A549 (cell line): ENCODE measurements around the gene CDH4. TPM values are rescaled to one million over a fixed set of nuclear protein-coding genes. Genes with fewer than 3 reads are reported as not detected.
A peak's percentile ranks its signal among the peaks of the same experiment; 100 is the strongest.

Experiments
- ATAC-seq, 2 experiments: fragments of 200-7000 bp in 1 of 2; fragments of >200 bp in 1 of 2; cut with Nextera tagmentation in 1 of 2; cut with Tn5 transposase in 1 of 2; 3 replicates each; pipeline versions ENCODE4 v1.8.0 to v1.9.1; 2018 to 2020; ENCODE audit warnings: mild to moderate bottlenecking in 1 of 2, moderate library complexity in 1 of 2
- CTCF ChIA-PET: fragments of 300-600 bp; sonication (Branson Sonifier 250); formaldehyde crosslinking; extraction: SDS; loops from one replicate; lab custom pipeline; 2021; ENCODE audit warnings: antibody characterized with exemption, inconsistent platforms; lab: Yijun Ruan, JAX
- POLR2A ChIA-PET: fragments of 350-600 bp; formaldehyde crosslinking; extraction: SDS; loops from one replicate; lab custom pipeline; 2021; ENCODE audit warnings: antibody characterized with exemption, inconsistent platforms; lab: Yijun Ruan, JAX
- DNase-seq, 2 experiments: peaks; one replicate each; pipeline versions ENCODE4 v3.0.0 to v3.0.0-alpha.2; 2011 to 2016; ENCODE audit warnings: low read depth in 1 of 2, low spot score in 1 of 2
- FAIRE-seq: peaks from 2 replicates; lab custom pipeline; 2011; peaks lifted over from hg19 to GRCh38; lab: Jason Lieb, UNC
- H3K27ac ChIP-seq, 2 experiments: fragments of >200 bp; sonication (Bioruptor Twin); formaldehyde crosslinking; 3 replicates each; pipeline ENCODE4 v1.5.1; 2016 to 2017
- H3K4me1 ChIP-seq: fragments of >200 bp; sonication (Bioruptor Twin); formaldehyde crosslinking; 3 replicates; pipeline ENCODE4 v1.6.1; 2016
- H3K4me2 ChIP-seq: fragments of >200 bp; sonication (Bioruptor Twin); formaldehyde crosslinking; 3 replicates; pipeline ENCODE4 v1.6.1; 2016
- H3K4me3 ChIP-seq: fragments of >200 bp; sonication (Bioruptor Twin); formaldehyde crosslinking; 3 replicates; pipeline ENCODE4 v1.5.1; 2016
- H3K9me3 ChIP-seq: fragments of >200 bp; sonication (Bioruptor Twin); formaldehyde crosslinking; 3 replicates; pipeline ENCODE4 v1.6.1; 2016
- BHLHE40 ChIP-seq: IDR thresholded peaks from 2 replicates; pipeline ENCODE4 v1.6.1; 2012; ENCODE audit warnings: low read depth, low read length, inconsistent platforms
- CBX8 ChIP-seq: fragments of 200-600 bp; sonication (generic); IDR thresholded peaks from 2 replicates; pipeline ENCODE4 v1.6.1; 2016
- CHD2 ChIP-seq: fragments of 150-350 bp; IDR thresholded peaks from 2 replicates; pipeline ENCODE4 v1.6.1; 2014; ENCODE audit warnings: low read length; ENCODE audit not compliant: partially characterized antibody
- ESRRA ChIP-seq: fragments of 150-350 bp; IDR thresholded peaks from 2 replicates; pipeline ENCODE4 v1.6.1; 2014; ENCODE audit warnings: mild to moderate bottlenecking, low read length, borderline replicate concordance
- FOSB ChIP-seq: fragments of 250-450 bp; sonication (Bioruptor Pico); IDR thresholded peaks from 2 replicates; pipeline ENCODE4 v1.5.0; 2020; ENCODE audit warnings: mild to moderate bottlenecking, moderate library complexity
- HEYL ChIP-seq: fragments of 250-450 bp; sonication (Bioruptor Pico); IDR thresholded peaks from 2 replicates; pipeline ENCODE4 v1.8.0; 2021; ENCODE audit warnings: mild to moderate bottlenecking, moderate library complexity
- HMGXB4 ChIP-seq: fragments of 250-450 bp; sonication (Bioruptor Pico); IDR thresholded peaks from 2 replicates; pipeline ENCODE4 v1.5.0; 2021; ENCODE audit warnings: mild to moderate bottlenecking, moderate library complexity, borderline replicate concordance
- HOXB13 ChIP-seq: fragments of 250-450 bp; sonication (Bioruptor Pico); IDR thresholded peaks from 2 replicates; pipeline ENCODE4 v1.5.0; 2020; ENCODE audit warnings: low read depth, mild to moderate bottlenecking, moderate library complexity
- HOXB5 ChIP-seq: fragments of 250-450 bp; sonication (Bioruptor Pico); IDR thresholded peaks from 2 replicates; pipeline ENCODE4 v1.5.0; 2020; ENCODE audit warnings: mild to moderate bottlenecking, moderate library complexity
- JUN ChIP-seq, 2 experiments: fragments of >200 bp; sonication (Bioruptor Twin); formaldehyde crosslinking; IDR thresholded peaks; 2 replicates in 1 of 2; 3 replicates in 1 of 2; pipeline ENCODE4 v1.6.1; 2016 to 2017
- KDM1A ChIP-seq: fragments of 200-600 bp; sonication (generic); IDR thresholded peaks from 2 replicates; pipeline ENCODE4 v1.6.1; 2016; ENCODE audit warnings: low read depth, mild to moderate bottlenecking
- KDM5A ChIP-seq: fragments of 200-600 bp; sonication (generic); IDR thresholded peaks from 2 replicates; pipeline ENCODE4 v1.6.1; 2016; ENCODE audit warnings: antibody characterized with exemption, mild to moderate bottlenecking
- MYC ChIP-seq: IDR thresholded peaks from 2 replicates; pipeline ENCODE4 v1.6.1; 2012; ENCODE audit warnings: mild to moderate bottlenecking, inconsistent platforms, low read length, improper control_type of control experiment, borderline replicate concordance
- RAD21 ChIP-seq, 2 experiments: fragments of >200 bp in 1 of 2; sonication (Bioruptor Twin) in 1 of 2; formaldehyde crosslinking in 1 of 2; IDR thresholded peaks in 1 of 2; conservative IDR thresholded peaks in 1 of 2; 2 replicates in 1 of 2; 3 replicates in 1 of 2; pipeline ENCODE4 v1.6.1; 2012 to 2018; ENCODE audit warnings: inconsistent platforms in 1 of 2
- RNF2 ChIP-seq: fragments of 200-600 bp; sonication (generic); IDR thresholded peaks from 2 replicates; pipeline ENCODE4 v1.6.1; 2016; ENCODE audit warnings: low read depth, mild to moderate bottlenecking, antibody characterized with exemption, moderate library complexity, borderline replicate concordance
- SMC3 ChIP-seq: fragments of >200 bp; sonication (Bioruptor Twin); formaldehyde crosslinking; IDR thresholded peaks from 3 replicates; pipeline ENCODE4 v1.6.1; 2018; ENCODE audit warnings: inconsistent platforms
- WGBS: methylation state at CpG from one replicate; pipeline ENCODE4 v1.1.6; 2017; ENCODE audit errors: missing lambda C conversion rate; 5-methylcytosine and 5-hydroxymethylcytosine counted together
- polyA plus RNA-seq, 4 experiments: library from polyadenylated mRNA; depleted of rRNA in 3 of 4; stranded (reverse); fragments of >200 nt; fragmentation: RNase III in 1 of 4; extraction: RNeasy Plus Mini Kit Qiagen cat#74134 plus additional on column Dnase treatment in 1 of 4; gene quantifications; 2 replicates in 3 of 4; 3 replicates in 1 of 4; pipeline ENCODE4 v1.2.3, GENCODE V29; 2011 to 2017
- TF ChIP-seq, protein P1 (sequence below): fragments of >200 bp; sonication (Bioruptor Twin); formaldehyde crosslinking; IDR thresholded peaks from 3 replicates; pipeline ENCODE4 v1.5.1; 2016

The CDH4 gene
- polyA plus RNA-seq, 2 of the 4 experiments (the other 2 are of a cell fraction), result 3.4 to 10.3 TPM

GRCh38 chr20:61885759-61886715 is 634.0 kb downstream of the CDH4 start:
- WGBS, result 73% methylated on average over 17 of the region's 21 CpGs
- TF ChIP-seq HOXB5 (CRISPR knock-in tag), result no peak
- no peak for TF ChIP-seq KDM5A
- no peak for TF ChIP-seq HMGXB4 (CRISPR knock-in tag)
- TF ChIP-seq BHLHE40, result no peak
- no peak for TF ChIP-seq HEYL (CRISPR knock-in tag)
- no peak for TF ChIP-seq JUN (IDR thresholded peaks at IDR 0.05)
- no peak for TF ChIP-seq KDM1A
- TF ChIP-seq CBX8, result no peak
- no peak for TF ChIP-seq RNF2
- no peak for TF ChIP-seq FOSB (CRISPR knock-in tag)
- TF ChIP-seq CHD2, result no peak
- no peak for TF ChIP-seq HOXB13 (CRISPR knock-in tag)
- CTCF ChIA-PET, result interaction anchor here (1.2 to 4.3 kb wide), 8 partner anchors 10 to 1829 kb away, joined by 3 to 27 read pairs (median 8); no protein-coding TSS in a partner anchor

DNA sequence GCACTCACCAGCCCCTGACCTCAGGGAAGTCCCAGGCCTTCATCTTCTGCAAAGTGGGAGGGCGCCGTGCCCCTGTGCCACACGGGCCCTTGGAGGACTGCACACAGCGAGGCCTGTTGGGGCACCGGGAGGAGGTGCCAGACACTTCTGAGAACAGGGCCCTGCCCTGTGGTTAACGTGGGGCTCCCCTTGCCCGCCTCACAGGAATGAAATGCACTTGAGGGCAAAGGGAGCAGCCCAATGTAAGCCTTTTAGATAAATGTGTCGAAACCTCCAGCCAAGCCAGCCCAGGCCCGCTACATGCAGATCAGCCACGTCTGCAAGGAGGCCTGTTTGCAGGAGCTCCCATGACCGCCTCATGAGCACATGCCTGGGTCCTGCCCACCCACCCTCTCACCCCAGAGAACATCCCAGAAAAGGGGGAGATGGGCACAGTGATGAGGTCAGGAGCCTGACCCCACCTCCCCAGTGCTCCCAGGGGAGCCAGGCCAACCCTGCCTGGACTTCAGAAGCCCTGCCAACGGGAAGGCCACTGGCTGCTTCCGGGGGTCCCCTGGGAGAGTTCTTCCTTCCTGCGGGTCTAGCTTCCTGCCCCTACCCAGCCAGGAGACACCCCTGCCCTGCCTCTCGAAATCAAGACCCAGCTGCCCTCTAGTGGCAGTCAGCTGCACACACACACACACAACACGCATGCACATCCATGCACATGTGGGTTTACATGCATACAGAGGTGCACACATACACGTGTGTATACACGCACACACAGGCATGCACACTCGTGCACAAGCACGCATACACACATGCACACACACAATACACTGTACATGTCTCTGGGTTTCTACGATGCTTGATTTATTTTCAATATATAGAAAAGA is 634.9 kb downstream of the CDH4 start:
- DNase-seq (peak; percentile 45 to 57), ATAC-seq (peak; percentile 77 to 90; a peak in 5 of 6 replicates), FAIRE-seq (no peak)
- ChIA-PET CTCF (interaction anchor here (0.6 to 4.3 kb wide), 16 partner anchors 9 to 1830 kb away, joined by 3 to 27 read pairs (median 5); no protein-coding TSS in a partner anchor), POLR2A (no interaction called here)
- Histone ChIP-seq H3K9me3 (no peaks in the 10 kb centered on the region), H3K4me2 (no peak overlapping the region), H3K27ac (no peak overlapping the region), H3K4me1 (no peaks in the 10 kb centered on the region), H3K4me3 (no peak overlapping the region)
- WGBS, result 24% methylated on average over 15 of the region's 21 CpGs
- TF ChIP-seq RAD21 (conservative IDR thresholded peaks at IDR 0.05 in 1 of 2, IDR thresholded peaks at IDR 0.05 in 1 of 2) (peak; percentile 70 to 74), SMC3 (peak; percentile 43), MYC (no peak), KDM1A (no peak), CHD2 (no peak), ESRRA (no peak)
- TF ChIP-seq, protein P1, sequence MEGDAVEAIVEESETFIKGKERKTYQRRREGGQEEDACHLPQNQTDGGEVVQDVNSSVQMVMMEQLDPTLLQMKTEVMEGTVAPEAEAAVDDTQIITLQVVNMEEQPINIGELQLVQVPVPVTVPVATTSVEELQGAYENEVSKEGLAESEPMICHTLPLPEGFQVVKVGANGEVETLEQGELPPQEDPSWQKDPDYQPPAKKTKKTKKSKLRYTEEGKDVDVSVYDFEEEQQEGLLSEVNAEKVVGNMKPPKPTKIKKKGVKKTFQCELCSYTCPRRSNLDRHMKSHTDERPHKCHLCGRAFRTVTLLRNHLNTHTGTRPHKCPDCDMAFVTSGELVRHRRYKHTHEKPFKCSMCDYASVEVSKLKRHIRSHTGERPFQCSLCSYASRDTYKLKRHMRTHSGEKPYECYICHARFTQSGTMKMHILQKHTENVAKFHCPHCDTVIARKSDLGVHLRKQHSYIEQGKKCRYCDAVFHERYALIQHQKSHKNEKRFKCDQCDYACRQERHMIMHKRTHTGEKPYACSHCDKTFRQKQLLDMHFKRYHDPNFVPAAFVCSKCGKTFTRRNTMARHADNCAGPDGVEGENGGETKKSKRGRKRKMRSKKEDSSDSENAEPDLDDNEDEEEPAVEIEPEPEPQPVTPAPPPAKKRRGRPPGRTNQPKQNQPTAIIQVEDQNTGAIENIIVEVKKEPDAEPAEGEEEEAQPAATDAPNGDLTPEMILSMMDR, result peak; percentile 71

More at GRCh38 chr20:61885759-61886715, 634.0 kb downstream of the CDH4 start:
- H3K4me3 ChIP-seq, result no peak overlapping the region
- H3K27ac ChIP-seq, result no peak overlapping the region
- H3K4me1 ChIP-seq, result no peaks in the 10 kb centered on the region
- no peak for ATAC-seq
- H3K9me3 ChIP-seq, result no peaks in the 10 kb centered on the region
- H3K4me2 ChIP-seq, result no peak overlapping the region
- no peak for DNase-seq
- POLR2A ChIA-PET, result no interaction called here
- no peak for FAIRE-seq
